Panc1 (cell line): ENCODE data around the gene CNGA2.

Experiments used
- CTCF ChIP-seq: fragments of 450-650 bp; IDR thresholded peaks from 2 replicates; pipeline ENCODE4 v1.5.1; 2017; ENCODE audit warnings: mild to moderate bottlenecking
- POLR2AphosphoS5 ChIP-seq: IDR thresholded peaks from 2 replicates; pipeline ENCODE4 v1.6.1; 2012; ENCODE audit warnings: mild to moderate bottlenecking, low read depth, low read length, moderate library complexity
- REST ChIP-seq, 2 experiments: IDR thresholded peaks; 2 replicates each; pipeline ENCODE4 v1.6.1; 2011 to 2012; ENCODE audit warnings: low read depth in 2 of 2, control low read depth in 1 of 2, low read length in 1 of 2, mild to moderate bottlenecking in 1 of 2, moderate library complexity in 1 of 2; ENCODE audit not compliant: insufficient read depth in 1 of 2
- SIN3A ChIP-seq: IDR thresholded peaks from 2 replicates; pipeline ENCODE4 v1.6.1; 2012; ENCODE audit warnings: low read depth, mild to moderate bottlenecking, low read length, moderate library complexity, borderline replicate concordance; ENCODE audit not compliant: insufficient read depth
- TCF7L2 ChIP-seq: IDR thresholded peaks from 2 replicates; pipeline ENCODE4 v1.6.1; 2011; ENCODE audit warnings: mild to moderate bottlenecking, low read depth, low read length, inconsistent platforms

DNA sequence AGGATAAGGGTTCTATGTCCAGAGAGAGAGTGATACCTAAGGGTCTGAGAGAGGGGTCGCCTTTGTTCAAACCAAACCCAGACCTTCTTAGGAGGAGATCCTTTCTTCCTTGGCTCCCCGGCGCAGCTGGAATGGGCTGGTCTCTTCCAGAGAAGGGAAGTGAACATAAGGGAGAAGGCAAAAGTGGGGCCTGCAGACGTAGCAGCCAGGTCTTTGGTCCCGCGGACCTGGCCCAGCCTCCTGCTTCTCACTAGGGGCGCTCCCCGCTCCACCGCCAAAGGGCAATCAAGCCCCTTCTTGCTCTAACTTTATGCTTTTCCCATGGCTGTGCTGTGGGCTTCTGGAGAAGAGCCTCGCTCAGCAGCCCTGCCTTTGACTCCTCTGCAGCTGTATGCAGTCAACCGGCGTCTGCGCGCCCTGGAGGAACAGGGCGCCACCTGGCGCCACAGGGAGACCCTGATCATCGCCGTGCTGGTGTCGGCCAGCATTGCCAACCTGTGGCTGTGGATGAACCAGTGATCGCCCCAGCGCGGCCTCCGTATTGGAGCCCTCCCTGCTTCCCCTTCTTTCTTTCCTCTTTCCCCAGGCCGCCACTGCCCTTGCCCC, 12.2 kb upstream of the CNGA2 start:
- TF ChIP-seq REST (IDR thresholded peaks at IDR 0.05; ENCODE audit: insufficient read depth in 1 of 2, low read depth in 2 of 2, low read length in 1 of 2) (no peak), SIN3A (no peak), CTCF (peak; percentile 75), POLR2AphosphoS5 (no peak), TCF7L2 (no peak)
